Measurements from ENCODE around the gene JMJD4.

The JMJD4 gene

DNA sequence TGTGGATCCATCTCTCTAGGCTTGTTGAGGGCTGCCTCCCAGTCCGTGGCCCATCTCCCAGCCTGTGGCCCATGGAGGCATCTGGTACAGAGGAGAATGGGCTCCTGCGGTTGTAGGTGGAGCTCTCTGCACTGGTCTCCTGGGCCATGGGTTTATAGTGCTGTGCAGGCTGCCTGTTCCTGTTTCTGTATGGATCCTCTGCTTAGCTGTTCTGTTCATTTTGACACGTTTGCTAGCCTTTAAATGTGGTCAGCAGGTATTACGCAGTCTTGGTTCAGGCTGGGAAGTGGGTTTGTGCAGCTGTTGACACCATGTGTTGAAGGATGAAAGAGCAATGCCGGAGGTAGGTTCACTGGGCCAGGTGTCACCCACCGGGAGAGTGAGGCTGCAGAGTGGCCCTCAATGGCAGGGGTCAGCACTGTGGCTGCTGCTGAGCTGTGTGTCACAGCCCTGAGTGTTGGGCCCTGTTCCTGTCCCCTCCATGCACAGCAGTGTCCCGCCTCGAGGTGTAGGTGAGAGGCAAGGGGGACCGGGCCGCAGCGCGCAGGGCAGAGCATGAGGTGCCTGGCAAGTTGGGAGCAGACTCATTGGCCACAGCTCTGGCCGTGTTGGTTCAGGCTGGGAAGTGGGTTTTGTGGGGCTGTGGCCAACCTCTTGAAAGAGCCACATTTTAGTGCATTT is 39.1 kb upstream of the JMJD4 start:
- Histone ChIP-seq H3K36me3 (ENCODE audit: control insufficient read depth in 4 of 4, insufficient read depth in 4 of 4, low read length in 3 of 4) (peaks cover 9 to 36% (median 27%) of the 10 kb centered on the region in 4 experiments), H3K9me3 (ENCODE audit: control extremely low read depth in 1 of 5, control insufficient read depth in 4 of 5, insufficient read depth in 2 of 5, low read depth in 1 of 5, low read length in 4 of 5) (no peaks in the 10 kb centered on the region), H3K27ac (ENCODE audit: insufficient read depth in 1 of 2, low read depth in 1 of 2, low read length in 2 of 2, poor library complexity in 1 of 2, severe bottlenecking in 2 of 2) (no peak overlapping the region), H3K27me3 (replicated peaks in 2 of 5; ENCODE audit: control insufficient read depth in 4 of 5, insufficient read depth in 5 of 5, low read length in 4 of 5) (no peaks in the 10 kb centered on the region), H3K4me1 (ENCODE audit: control extremely low read depth in 1 of 4, control insufficient read depth in 4 of 4, insufficient read depth in 4 of 4, low read length in 3 of 4) (no peaks in the 10 kb centered on the region), H3K4me3 (ENCODE audit: control insufficient read depth in 1 of 7, extremely low read depth in 1 of 7, insufficient read depth in 4 of 7, low read depth in 2 of 7, low read length in 6 of 7) (no peak overlapping the region)
- ChIA-PET CTCF (interaction anchor here (3.8 kb wide), 1 partner anchor 12 kb away, joined by 15 read pairs; no protein-coding TSS in a partner anchor), POLR2A (no interaction called here)
- WGBS (ENCODE audit: insufficient coverage), result 99% methylated on average over 11 of the region's 13 CpGs
- DNase-seq, result no peak

GRCh38 chr1:227773558-227773957 is 38.5 kb upstream of the JMJD4 start:
- Histone ChIP-seq H3K4me3 (ENCODE audit: control insufficient read depth in 1 of 7, extremely low read depth in 1 of 7, insufficient read depth in 4 of 7, low read depth in 2 of 7, low read length in 6 of 7) (no peak overlapping the region), H3K36me3 (ENCODE audit: control insufficient read depth in 4 of 4, insufficient read depth in 4 of 4, low read length in 3 of 4) (peaks cover 9 to 43% (median 30%) of the 10 kb centered on the region in 4 experiments), H3K4me1 (ENCODE audit: control extremely low read depth in 1 of 4, control insufficient read depth in 4 of 4, insufficient read depth in 4 of 4, low read length in 3 of 4) (no peaks in the 10 kb centered on the region), H3K27me3 (replicated peaks in 2 of 5; ENCODE audit: control insufficient read depth in 4 of 5, insufficient read depth in 5 of 5, low read length in 4 of 5) (no peaks in the 10 kb centered on the region), H3K9me3 (ENCODE audit: control extremely low read depth in 1 of 5, control insufficient read depth in 4 of 5, insufficient read depth in 2 of 5, low read depth in 1 of 5, low read length in 4 of 5) (no peaks in the 10 kb centered on the region), H3K27ac (ENCODE audit: insufficient read depth in 1 of 2, low read depth in 1 of 2, low read length in 2 of 2, poor library complexity in 1 of 2, severe bottlenecking in 2 of 2) (no peak overlapping the region)
- WGBS (ENCODE audit: insufficient coverage), result 93% methylated on average over 12 of the region's 15 CpGs
- CTCF ChIA-PET, result interaction anchor here (3.8 kb wide), 1 partner anchor 12 kb away, joined by 15 read pairs; no protein-coding TSS in a partner anchor
- POLR2A ChIA-PET, result no interaction called here
- DNase-seq, result no peak

DNA sequence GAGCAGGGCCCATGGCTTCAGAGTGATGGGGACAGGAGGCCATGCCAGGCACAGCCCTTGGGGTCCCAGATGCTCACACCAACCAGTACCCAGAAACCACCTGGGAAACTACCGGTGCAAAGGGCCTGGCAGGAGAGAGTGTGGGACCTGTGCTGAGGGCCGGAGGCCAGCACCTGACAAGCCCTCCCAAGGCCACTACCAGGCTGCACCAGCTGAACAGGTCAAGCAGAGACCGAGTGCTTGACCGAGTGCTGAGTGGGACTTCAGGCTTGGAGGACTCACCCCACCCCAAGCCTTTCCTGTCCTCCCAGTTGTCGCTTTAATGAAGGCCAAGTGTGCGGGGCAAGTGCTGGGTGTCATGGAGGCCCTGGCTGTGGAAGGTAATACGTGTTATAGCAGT is 36.7 kb upstream of the JMJD4 start:
- POLR2A ChIA-PET, result no interaction called here
- H3K36me3 ChIP-seq (ENCODE audit: control insufficient read depth in 4 of 4, insufficient read depth in 4 of 4, low read length in 3 of 4), result peaks cover 17 to 57% (median 40%) of the 10 kb centered on the region in 4 experiments
- H3K27ac ChIP-seq (ENCODE audit: insufficient read depth in 1 of 2, low read depth in 1 of 2, low read length in 2 of 2, poor library complexity in 1 of 2, severe bottlenecking in 2 of 2), result no peak overlapping the region
- no peak overlapping the region for H3K4me3 ChIP-seq (ENCODE audit: control insufficient read depth in 1 of 7, extremely low read depth in 1 of 7, insufficient read depth in 4 of 7, low read depth in 2 of 7, low read length in 6 of 7)
- WGBS (ENCODE audit: insufficient coverage), result 100% methylated on average over 4 of the region's 7 CpGs
- H3K9me3 ChIP-seq (ENCODE audit: control extremely low read depth in 1 of 5, control insufficient read depth in 4 of 5, insufficient read depth in 2 of 5, low read depth in 1 of 5, low read length in 4 of 5), result no peaks in the 10 kb centered on the region
- CTCF ChIA-PET, result interaction anchor here (3.8 kb wide), 1 partner anchor 10 kb away, joined by 15 read pairs; no protein-coding TSS in a partner anchor
- H3K27me3 ChIP-seq (replicated peaks in 2 of 5; ENCODE audit: control insufficient read depth in 4 of 5, insufficient read depth in 5 of 5, low read length in 4 of 5), result no peaks in the 10 kb centered on the region
- DNase-seq, result no peak
- peaks cover 0 to 8% (median 4%) of the 10 kb centered on the region in 4 experiments for H3K4me1 ChIP-seq (ENCODE audit: control extremely low read depth in 1 of 4, control insufficient read depth in 4 of 4, insufficient read depth in 4 of 4, low read length in 3 of 4)

GRCh38 chr1:227771326-227771725 is 36.2 kb upstream of the JMJD4 start:
- peaks cover 0 to 13% (median 9%) of the 10 kb centered on the region in 4 experiments for H3K4me1 ChIP-seq (ENCODE audit: control extremely low read depth in 1 of 4, control insufficient read depth in 4 of 4, insufficient read depth in 4 of 4, low read length in 3 of 4)
- POLR2A ChIA-PET, result no interaction called here
- H3K36me3 ChIP-seq (ENCODE audit: control insufficient read depth in 4 of 4, insufficient read depth in 4 of 4, low read length in 3 of 4), result peaks cover 15 to 53% (median 37%) of the 10 kb centered on the region in 4 experiments
- H3K27me3 ChIP-seq (replicated peaks in 2 of 5; ENCODE audit: control insufficient read depth in 4 of 5, insufficient read depth in 5 of 5, low read length in 4 of 5), result no peaks in the 10 kb centered on the region
- CTCF ChIA-PET, result no interaction called here
- 93% methylated on average over 3 of the region's 8 CpGs for WGBS (ENCODE audit: insufficient coverage)
- H3K9me3 ChIP-seq (ENCODE audit: control extremely low read depth in 1 of 5, control insufficient read depth in 4 of 5, insufficient read depth in 2 of 5, low read depth in 1 of 5, low read length in 4 of 5), result no peaks in the 10 kb centered on the region
- H3K4me3 ChIP-seq (ENCODE audit: control insufficient read depth in 1 of 7, extremely low read depth in 1 of 7, insufficient read depth in 4 of 7, low read depth in 2 of 7, low read length in 6 of 7), result no peak overlapping the region
- no peak for DNase-seq
- no peak overlapping the region for H3K27ac ChIP-seq (ENCODE audit: insufficient read depth in 1 of 2, low read depth in 1 of 2, low read length in 2 of 2, poor library complexity in 1 of 2, severe bottlenecking in 2 of 2)

DNA sequence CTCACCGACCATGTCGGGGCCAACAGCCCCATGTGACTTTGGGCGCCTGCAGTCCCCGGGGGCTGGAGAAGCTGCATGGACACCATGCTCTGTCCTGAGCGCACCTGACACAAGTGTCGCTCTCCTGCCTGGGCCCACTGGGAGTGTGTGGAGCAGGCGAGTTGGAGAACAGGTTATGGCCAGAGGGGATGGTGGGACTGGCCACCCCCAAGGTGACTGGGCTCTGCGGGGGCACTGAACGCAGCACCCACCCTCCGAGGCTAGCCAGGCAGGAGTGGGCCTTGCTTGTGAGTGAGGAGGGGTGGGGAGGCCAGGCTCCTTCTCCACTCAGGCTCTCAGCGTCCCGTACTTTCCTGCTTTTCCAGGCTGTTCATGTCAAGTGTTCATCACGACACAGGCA is 35.7 kb upstream of the JMJD4 start:
- no peaks in the 10 kb centered on the region for H3K9me3 ChIP-seq (ENCODE audit: control extremely low read depth in 1 of 5, control insufficient read depth in 4 of 5, insufficient read depth in 2 of 5, low read depth in 1 of 5, low read length in 4 of 5)
- peaks cover 13 to 49% (median 32%) of the 10 kb centered on the region in 4 experiments for H3K36me3 ChIP-seq (ENCODE audit: control insufficient read depth in 4 of 4, insufficient read depth in 4 of 4, low read length in 3 of 4)
- 99% methylated on average over 11 of the region's 13 CpGs for WGBS (ENCODE audit: insufficient coverage)
- no peaks in the 10 kb centered on the region for H3K27me3 ChIP-seq (replicated peaks in 2 of 5; ENCODE audit: control insufficient read depth in 4 of 5, insufficient read depth in 5 of 5, low read length in 4 of 5)
- ChIA-PET CTCF (no interaction called here), POLR2A (no interaction called here)
- no peak for DNase-seq
- no peak overlapping the region for H3K4me3 ChIP-seq (ENCODE audit: control insufficient read depth in 1 of 7, extremely low read depth in 1 of 7, insufficient read depth in 4 of 7, low read depth in 2 of 7, low read length in 6 of 7)
- peaks cover 0 to 18% (median 14%) of the 10 kb centered on the region in 4 experiments for H3K4me1 ChIP-seq (ENCODE audit: control extremely low read depth in 1 of 4, control insufficient read depth in 4 of 4, insufficient read depth in 4 of 4, low read length in 3 of 4)
- no peak overlapping the region for H3K27ac ChIP-seq (ENCODE audit: insufficient read depth in 1 of 2, low read depth in 1 of 2, low read length in 2 of 2, poor library complexity in 1 of 2, severe bottlenecking in 2 of 2)

DNA sequence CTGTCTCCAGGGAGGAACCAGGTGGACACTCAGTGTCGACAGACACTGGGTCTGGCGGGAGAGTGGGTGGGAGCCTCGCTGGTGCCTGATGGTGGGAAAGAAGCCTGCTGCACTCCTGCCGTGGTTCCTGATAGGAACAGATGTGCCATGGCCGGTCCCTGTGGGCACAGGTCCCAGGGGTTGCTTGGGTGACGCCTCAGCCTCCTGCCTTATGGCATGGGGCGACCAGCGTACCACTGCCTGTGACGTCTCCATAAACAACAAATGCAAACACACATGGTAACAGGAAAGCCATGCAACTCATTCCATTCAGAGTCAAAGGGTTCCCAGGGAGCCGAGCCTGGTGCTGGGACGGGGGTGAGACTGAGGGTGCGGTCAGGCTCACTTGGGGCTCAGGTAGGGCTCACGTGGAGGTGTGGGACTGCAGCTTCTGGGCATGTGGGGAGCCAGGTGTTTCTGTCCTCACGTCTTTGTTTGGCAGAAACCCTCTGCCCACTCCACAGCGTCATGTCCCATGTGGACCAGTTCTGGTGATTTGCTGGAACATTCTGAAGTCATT is 34.9 kb upstream of the JMJD4 start:
- POLR2A ChIA-PET, result no interaction called here
- H3K4me1 ChIP-seq (ENCODE audit: control extremely low read depth in 1 of 4, control insufficient read depth in 4 of 4, insufficient read depth in 4 of 4, low read length in 3 of 4), result peaks cover 0 to 22% (median 19%) of the 10 kb centered on the region in 4 experiments
- WGBS (ENCODE audit: insufficient coverage), result 99% methylated on average over 9 of the region's 15 CpGs

More for the DNA sequence above, 34.9 kb upstream of the JMJD4 start:
- CTCF ChIA-PET, result no interaction called here
- Histone ChIP-seq H3K27me3 (replicated peaks in 2 of 5; ENCODE audit: control insufficient read depth in 4 of 5, insufficient read depth in 5 of 5, low read length in 4 of 5) (no peaks in the 10 kb centered on the region), H3K27ac (ENCODE audit: insufficient read depth in 1 of 2, low read depth in 1 of 2, low read length in 2 of 2, poor library complexity in 1 of 2, severe bottlenecking in 2 of 2) (no peak overlapping the region), H3K36me3 (ENCODE audit: control insufficient read depth in 4 of 4, insufficient read depth in 4 of 4, low read length in 3 of 4) (peaks cover 11 to 49% (median 29%) of the 10 kb centered on the region in 4 experiments), H3K9me3 (ENCODE audit: control extremely low read depth in 1 of 5, control insufficient read depth in 4 of 5, insufficient read depth in 2 of 5, low read depth in 1 of 5, low read length in 4 of 5) (no peaks in the 10 kb centered on the region), H3K4me3 (ENCODE audit: control insufficient read depth in 1 of 7, extremely low read depth in 1 of 7, insufficient read depth in 4 of 7, low read depth in 2 of 7, low read length in 6 of 7) (no peak overlapping the region)
- DNase-seq, result no peak

Data from common myeloid progenitor, CD34-positive (primary cell).